Measurements from ENCODE around the gene ADAMTS17.

ADAMTS17 gene

GRCh38 chr15:100263721-100264455 is 77.9 kb downstream of the ADAMTS17 start:
- POLR2A ChIA-PET, result no interaction called here
- CTCF ChIA-PET, result no interaction called here
- no peak for DNase-seq (ENCODE audit: extremely low spot score)
- no peak for TF ChIP-seq CTCF (IDR thresholded peaks at IDR 0.05; ENCODE audit: control extremely low read depth, extremely low read depth, low read depth, missing control alignments)

- DNase-seq (ENCODE audit: extremely low spot score), result no peak
- ChIA-PET CTCF (no interaction called here), POLR2A (no interaction called here)
- TF ChIP-seq CTCF (IDR thresholded peaks at IDR 0.05; ENCODE audit: control extremely low read depth, extremely low read depth, low read depth, missing control alignments), result no peak
Measured at GRCh38 chr15:100263031-100263430, 78.7 kb downstream of the ADAMTS17 start.

GRCh38 chr15:100261302-100262240 is 80.2 kb downstream of the ADAMTS17 start:
- no peak for DNase-seq (ENCODE audit: extremely low spot score)
- TF ChIP-seq CTCF (IDR thresholded peaks at IDR 0.05; ENCODE audit: control extremely low read depth, extremely low read depth, low read depth, missing control alignments), result no peak
- CTCF ChIA-PET, result no interaction called here
- POLR2A ChIA-PET, result no interaction called here

- no peak for DNase-seq (ENCODE audit: extremely low spot score)
- no peak for TF ChIP-seq CTCF (IDR thresholded peaks at IDR 0.05; ENCODE audit: control extremely low read depth, extremely low read depth, low read depth, missing control alignments)
- CTCF ChIA-PET, result no interaction called here
Measured at GRCh38 chr15:100259266-100259665, 82.5 kb downstream of the ADAMTS17 start.

GRCh38 chr15:100256970-100257650 is 84.7 kb downstream of the ADAMTS17 start:
- DNase-seq (ENCODE audit: extremely low spot score), result no peak
- POLR2A ChIA-PET, result no interaction called here
- CTCF ChIA-PET, result interaction anchor here (1.2 to 1.3 kb wide), 2 partner anchors 8 to 12 kb away, joined by 3 read pairs; no protein-coding TSS in a partner anchor
- no peak for TF ChIP-seq CTCF (IDR thresholded peaks at IDR 0.05; ENCODE audit: control extremely low read depth, extremely low read depth, low read depth, missing control alignments)

More at GRCh38 chr15:100259266-100259665, 82.5 kb downstream of the ADAMTS17 start:
- POLR2A ChIA-PET, result no interaction called here

All from GM10248 (cell line).